ENCODE data around the gene NOTUM. TPM values are rescaled to one million over a fixed set of nuclear protein-coding genes. Genes with fewer than 3 reads are reported as not detected.
"Not testable (repeated sequence)": the region's sequence is repeated elsewhere in the genome, so short reads cannot be mapped to it uniquely, and the experiment has no call there.

The NOTUM gene
- total RNA-seq, 1 donor from 2014 or later, result 1.2 TPM

GRCh38 chr17:81921996-81922565 lies 38.9 kb downstream of the NOTUM start:
- intact Hi-C loops (cut with micrococcal nuclease), result no loop called here
- H3K27ac Mint-ChIP-seq, result no peak overlapping the region
- H3K4me1 Mint-ChIP-seq (ENCODE audit: low read depth), result peaks cover 20% of the 10 kb centered on the region

GRCh38 chr17:81921537-81921862 lies 39.5 kb downstream of the NOTUM start:
- Mint-ChIP-seq H3K27ac (no peak overlapping the region), H3K4me1 (ENCODE audit: low read depth) (peaks cover 23% of the 10 kb centered on the region), H3K36me3 (ENCODE audit: low read depth) (peaks cover 33% of the 10 kb centered on the region), H3K4me3 (ENCODE audit: low read depth) (no peak overlapping the region), H3K27me3 (ENCODE audit: low read depth) (no peaks in the 10 kb centered on the region), H3K9me3 (no peaks in the 10 kb centered on the region)
- intact Hi-C loops (cut with micrococcal nuclease), result no loop called here
- DNase-seq (ENCODE audit: low spot score), result no peak

More at GRCh38 chr17:81921996-81922565, 38.9 kb downstream of the NOTUM start:
- Mint-ChIP-seq H3K27me3 (ENCODE audit: low read depth) (no peaks in the 10 kb centered on the region), H3K9me3 (no peaks in the 10 kb centered on the region), H3K36me3 (ENCODE audit: low read depth) (peaks cover 29% of the 10 kb centered on the region), H3K4me3 (ENCODE audit: low read depth) (no peak overlapping the region)
- DNase-seq (ENCODE audit: low spot score), result no peak

GRCh38 chr17:81920612-81921536 lies 40.1 kb downstream of the NOTUM start:
- Mint-ChIP-seq H3K4me1 (ENCODE audit: low read depth) (peaks cover 20% of the 10 kb centered on the region), H3K9me3 (no peaks in the 10 kb centered on the region), H3K27ac (no peak overlapping the region), H3K36me3 (ENCODE audit: low read depth) (peaks cover 39% of the 10 kb centered on the region), H3K4me3 (ENCODE audit: low read depth) (no peak overlapping the region), H3K27me3 (ENCODE audit: low read depth) (no peaks in the 10 kb centered on the region)
- intact Hi-C loops (cut with micrococcal nuclease), result no loop called here
- DNase-seq (ENCODE audit: low spot score), result no peak

GRCh38 chr17:81918832-81919545 lies 42.0 kb downstream of the NOTUM start:
- intact Hi-C loops (cut with micrococcal nuclease), result loop anchor here (1.0 kb wide), 1 partner anchor 8 kb away; the partner anchor contains the start of gene MAFG
- H3K36me3 Mint-ChIP-seq (ENCODE audit: low read depth), result peaks cover 55% of the 10 kb centered on the region
- peaks cover 18% of the 10 kb centered on the region for H3K4me1 Mint-ChIP-seq (ENCODE audit: low read depth)
- H3K27me3 Mint-ChIP-seq (ENCODE audit: low read depth), result no peaks in the 10 kb centered on the region
- DNase-seq (ENCODE audit: low spot score), result no peak
- H3K27ac Mint-ChIP-seq, result peak overlapping the region; percentile 9
- H3K9me3 Mint-ChIP-seq, result no peaks in the 10 kb centered on the region
- H3K4me3 Mint-ChIP-seq (ENCODE audit: low read depth), result peak overlapping the region; percentile 92

- intact Hi-C loops (cut with micrococcal nuclease), result loop anchor here (1.0 kb wide), 1 partner anchor 9 kb away; the partner anchor contains the start of gene MAFG
- peaks cover 18% of the 10 kb centered on the region for H3K4me1 Mint-ChIP-seq (ENCODE audit: low read depth)
- peak overlapping the region; percentile 78 for H3K27ac Mint-ChIP-seq
- not testable (repeated sequence) for H3K9me3 Mint-ChIP-seq; DNase-seq (ENCODE audit: low spot score); H3K27me3 Mint-ChIP-seq (ENCODE audit: low read depth)
- peaks cover 59% of the 10 kb centered on the region for H3K36me3 Mint-ChIP-seq (ENCODE audit: low read depth)
- peak overlapping the region; percentile 92 for H3K4me3 Mint-ChIP-seq (ENCODE audit: low read depth)
Observed at GRCh38 chr17:81918333-81918669, 42.7 kb downstream of the NOTUM start.

- Mint-ChIP-seq H3K27me3 (ENCODE audit: low read depth) (no peaks in the 10 kb centered on the region), H3K4me1 (ENCODE audit: low read depth) (peaks cover 18% of the 10 kb centered on the region), H3K36me3 (ENCODE audit: low read depth) (peaks cover 64% of the 10 kb centered on the region), H3K9me3 (no peaks in the 10 kb centered on the region), H3K27ac (peak within 1 kb of the TSS; percentile 78), H3K4me3 (ENCODE audit: low read depth) (peak within 1 kb of the TSS; percentile 92)
- peak; percentile 76 for DNase-seq (ENCODE audit: low spot score)
- intact Hi-C loops (cut with micrococcal nuclease), result loop anchor here (1.0 to 2.0 kb wide), 2 partner anchors 10 to 25 kb away; partner anchors contain the start of gene MAFG
Observed at GRCh38 chr17:81917565-81918332, 43.2 kb downstream of the NOTUM start, which contains the start of gene SIRT7. Gene SIRT7 (minus strand): TSS chr17:81918176. CDS start chr17:81918131, 45 bp downstream.

GRCh38 chr17:81916234-81917001 lies 44.6 kb downstream of the NOTUM start:
- Mint-ChIP-seq H3K27me3 (ENCODE audit: low read depth) (no peaks in the 10 kb centered on the region), H3K4me1 (ENCODE audit: low read depth) (peaks cover 23% of the 10 kb centered on the region), H3K4me3 (ENCODE audit: low read depth) (peak overlapping the region; percentile 88), H3K27ac (no peak overlapping the region), H3K9me3 (no peaks in the 10 kb centered on the region), H3K36me3 (ENCODE audit: low read depth) (peaks cover 65% of the 10 kb centered on the region)
- DNase-seq (ENCODE audit: low spot score), result no peak
- intact Hi-C loops (cut with micrococcal nuclease), result loop anchor here (2.0 kb wide), 1 partner anchor 24 kb away; no protein-coding TSS in a partner anchor

- no peak overlapping the region for H3K4me3 Mint-ChIP-seq (ENCODE audit: low read depth)
Observed at GRCh38 chr17:81915331-81915730, 45.7 kb downstream of the NOTUM start.

GRCh38 chr17:81914103-81914850 lies 46.7 kb downstream of the NOTUM start:
- H3K9me3 Mint-ChIP-seq, result no peaks in the 10 kb centered on the region
- intact Hi-C loops (cut with micrococcal nuclease), result no loop called here
- no peak overlapping the region for H3K27ac Mint-ChIP-seq
- DNase-seq (ENCODE audit: low spot score), result no peak
- H3K4me1 Mint-ChIP-seq (ENCODE audit: low read depth), result peaks cover 26% of the 10 kb centered on the region
- H3K4me3 Mint-ChIP-seq (ENCODE audit: low read depth), result no peak overlapping the region
- peaks cover 58% of the 10 kb centered on the region for H3K36me3 Mint-ChIP-seq (ENCODE audit: low read depth)
- H3K27me3 Mint-ChIP-seq (ENCODE audit: low read depth), result no peaks in the 10 kb centered on the region

More at GRCh38 chr17:81915331-81915730, 45.7 kb downstream of the NOTUM start:
- Mint-ChIP-seq H3K36me3 (ENCODE audit: low read depth) (peaks cover 62% of the 10 kb centered on the region), H3K4me1 (ENCODE audit: low read depth) (peaks cover 23% of the 10 kb centered on the region), H3K9me3 (no peaks in the 10 kb centered on the region), H3K27ac (no peak overlapping the region), H3K27me3 (ENCODE audit: low read depth) (no peaks in the 10 kb centered on the region)
- DNase-seq (ENCODE audit: low spot score), result no peak
- intact Hi-C loops (cut with micrococcal nuclease), result no loop called here

GRCh38 chr17:81913394-81914102 lies 47.4 kb downstream of the NOTUM start:
- intact Hi-C loops (cut with micrococcal nuclease), result no loop called here
- H3K36me3 Mint-ChIP-seq (ENCODE audit: low read depth), result peaks cover 54% of the 10 kb centered on the region

More at GRCh38 chr17:81913394-81914102, 47.4 kb downstream of the NOTUM start:
- Mint-ChIP-seq H3K27ac (no peak overlapping the region), H3K4me1 (ENCODE audit: low read depth) (peaks cover 26% of the 10 kb centered on the region), H3K4me3 (ENCODE audit: low read depth) (no peak overlapping the region), H3K27me3 (ENCODE audit: low read depth) (no peaks in the 10 kb centered on the region), H3K9me3 (no peaks in the 10 kb centered on the region)
- no peak for DNase-seq (ENCODE audit: low spot score)

All from activated T-helper 2 cell treated with anti-CD3 and anti-CD28 coated beads, Interferon-gamma antibody, Interleukin-2, Interleukin-4, amounts not matched to agents 10 μg/mL and 5 μg/mL and 100 μg/mL, durations not matched to agents 14 hours and 24 hours and 36 hours (primary cell).